ENCODE measurements around the gene PDLIM3.
"Not testable (repeated sequence)": the region's sequence is repeated elsewhere in the genome, so short reads cannot be mapped to it uniquely, and the experiment has no call there.

PDLIM3 gene

DNA sequence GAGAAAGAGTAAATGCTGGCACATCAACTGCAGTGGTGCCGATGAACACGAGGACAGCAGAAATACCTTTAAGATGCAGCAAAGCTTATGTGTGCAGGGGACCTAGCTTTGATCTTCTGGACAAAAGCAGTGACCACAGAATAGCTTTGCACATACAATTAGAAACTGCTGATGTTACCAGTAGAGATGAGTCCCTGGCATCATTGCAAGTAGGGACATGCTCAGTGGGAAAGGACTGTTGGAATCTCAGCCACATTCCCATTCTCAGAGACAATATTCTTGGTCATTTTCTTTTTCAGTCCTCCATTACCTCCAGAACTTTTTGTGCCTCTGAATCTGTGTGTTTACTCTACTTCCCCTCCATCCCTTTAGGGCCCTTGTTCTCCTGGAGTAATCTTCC, 16.9 kb upstream of the PDLIM3 start:
- no peak for DNase-seq (ENCODE audit: low spot score)

DNA sequence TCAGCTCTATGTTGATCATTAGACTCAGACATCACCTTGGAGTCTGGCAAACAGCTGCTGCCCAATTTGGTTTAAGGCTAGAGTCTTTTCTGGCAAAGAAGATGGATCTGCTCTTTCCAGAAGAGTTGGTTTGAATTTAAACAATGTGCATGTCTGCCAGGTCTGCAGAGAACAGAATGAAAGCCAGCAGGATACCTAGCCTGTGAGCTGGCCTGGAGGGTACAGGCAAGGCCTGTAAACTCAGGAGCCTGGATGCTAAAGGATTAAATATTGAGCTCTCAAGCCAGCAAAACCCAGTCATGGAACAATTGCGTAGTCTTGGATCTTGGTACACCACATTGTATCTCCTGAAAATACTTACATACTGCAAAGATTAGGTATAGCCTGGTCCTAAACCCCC, 15.6 kb upstream of the PDLIM3 start:
- DNase-seq (ENCODE audit: low spot score): no peak

DNA sequence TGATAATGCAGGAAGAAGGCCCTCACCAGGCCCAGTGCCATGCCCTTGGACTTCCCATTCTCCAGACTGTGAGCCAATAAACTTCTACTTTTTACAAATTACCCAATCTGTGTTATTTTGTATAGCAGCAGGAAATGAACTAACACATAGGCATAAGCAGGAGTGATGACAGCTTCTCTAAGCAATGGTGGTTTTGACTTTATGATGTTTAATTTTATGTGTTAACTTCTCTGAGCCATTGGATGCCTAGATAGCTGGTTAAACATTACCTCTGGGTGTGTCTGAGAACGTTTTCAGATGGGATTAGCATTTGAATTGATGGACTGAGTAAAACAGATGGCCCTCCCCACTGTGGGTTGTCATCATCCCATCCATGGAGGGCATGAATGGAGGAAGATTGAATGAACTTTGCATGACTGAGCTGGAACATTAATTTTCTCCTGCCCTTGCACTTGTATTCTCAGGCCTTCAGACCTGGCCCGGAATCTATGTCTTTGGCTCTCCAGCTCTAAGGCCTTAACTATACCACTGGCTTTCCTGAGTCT, 13.9 kb upstream of the PDLIM3 start:
- DNase-seq (ENCODE audit: low spot score): no peak

DNA sequence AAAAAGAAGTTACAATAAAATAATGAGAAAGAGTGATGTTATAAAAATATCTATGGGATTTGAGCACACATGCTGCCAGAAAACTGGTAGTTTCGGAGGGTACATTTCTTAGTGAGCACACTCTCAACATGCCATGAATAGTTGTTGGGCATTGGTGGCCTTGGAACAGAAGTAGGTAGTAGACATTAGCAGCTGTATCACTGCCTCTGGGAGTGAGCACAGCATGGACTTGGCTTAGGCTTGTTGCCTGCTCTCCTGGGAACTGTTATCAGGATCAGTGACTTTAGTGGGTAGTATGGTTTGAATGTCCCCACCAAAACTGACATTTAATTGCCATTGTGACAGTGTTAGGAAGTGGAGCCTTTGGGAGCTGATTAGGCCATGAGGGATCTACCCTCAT, 13.3 kb upstream of the PDLIM3 start:
- no peak for DNase-seq (ENCODE audit: low spot score)

DNA sequence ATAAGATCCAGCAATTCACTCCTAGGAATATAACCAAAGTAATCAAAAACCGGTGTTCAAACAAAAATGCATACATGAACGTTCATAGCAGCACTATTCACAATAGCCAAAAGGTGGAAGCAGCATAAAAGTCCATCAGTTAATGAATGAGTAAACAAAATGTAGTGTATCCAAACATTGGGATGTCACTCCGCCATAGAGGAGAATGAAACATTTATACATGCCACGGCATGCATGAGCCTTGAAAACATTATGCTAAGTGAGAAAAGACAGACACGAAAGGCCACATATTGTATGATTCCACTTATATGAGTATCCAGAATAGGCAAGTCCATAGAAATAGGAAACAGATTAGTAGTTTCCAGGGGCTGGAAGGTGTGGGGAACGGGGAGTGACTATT, 11.0 kb upstream of the PDLIM3 start:
- no peak for DNase-seq (ENCODE audit: low spot score)

DNA sequence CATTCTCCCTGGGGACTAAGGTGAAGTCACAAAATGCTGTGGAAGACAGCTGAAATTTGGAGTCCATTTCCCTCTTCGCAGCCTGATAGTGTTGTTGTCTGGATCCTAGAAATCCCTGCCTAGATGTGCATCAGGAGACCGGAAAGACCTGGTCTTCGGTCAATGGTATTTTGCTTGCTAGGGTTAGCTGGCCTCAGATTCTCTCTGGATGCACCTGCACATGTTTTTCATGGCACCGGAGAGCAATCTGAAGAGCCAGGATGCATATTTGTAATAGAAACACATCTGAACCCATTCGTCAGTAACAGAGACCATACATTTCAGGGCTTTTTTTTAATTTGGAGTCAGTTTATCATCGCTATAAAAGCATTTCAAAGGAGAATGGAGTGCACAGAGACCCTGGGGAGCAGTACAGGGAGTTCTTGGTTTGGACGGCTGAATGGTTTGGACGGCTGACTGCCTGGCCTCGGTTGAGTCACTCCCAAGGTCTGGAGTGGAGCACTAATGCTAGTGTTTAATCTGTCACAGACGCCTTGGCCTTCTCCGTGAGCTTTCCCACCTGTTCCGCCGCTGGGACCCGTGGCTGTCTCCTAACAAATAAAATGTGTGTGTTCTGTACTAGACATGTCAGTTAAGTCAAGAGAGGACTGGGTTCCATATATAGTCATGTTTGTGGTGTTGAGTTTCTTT, 7.5 kb upstream of the PDLIM3 start:
- DNase-seq (ENCODE audit: low spot score): no peak

DNA sequence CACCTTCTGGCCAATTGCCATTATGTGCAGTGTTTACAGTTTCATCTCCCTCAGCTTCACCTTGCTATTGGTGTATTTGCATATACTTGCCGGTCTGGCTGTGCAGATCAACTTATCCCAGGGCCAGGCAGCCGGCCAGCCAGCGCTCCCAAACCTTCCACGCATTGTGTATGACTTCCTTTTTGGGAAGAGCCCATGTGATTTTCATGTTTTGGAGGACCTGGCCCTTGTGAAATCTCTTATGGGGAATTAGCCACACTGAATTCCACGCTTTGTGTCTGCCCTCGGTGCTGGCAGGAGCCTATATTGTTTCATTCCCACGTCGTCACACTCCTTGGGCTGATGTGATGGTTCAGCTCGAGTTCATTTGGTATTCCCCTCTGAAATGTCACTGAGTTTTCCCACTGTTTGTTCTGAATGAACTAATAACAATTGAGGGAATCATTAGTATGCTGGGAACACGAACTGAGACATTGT, 6.0 kb upstream of the PDLIM3 start:
- DNase-seq (ENCODE audit: low spot score): no peak

DNA sequence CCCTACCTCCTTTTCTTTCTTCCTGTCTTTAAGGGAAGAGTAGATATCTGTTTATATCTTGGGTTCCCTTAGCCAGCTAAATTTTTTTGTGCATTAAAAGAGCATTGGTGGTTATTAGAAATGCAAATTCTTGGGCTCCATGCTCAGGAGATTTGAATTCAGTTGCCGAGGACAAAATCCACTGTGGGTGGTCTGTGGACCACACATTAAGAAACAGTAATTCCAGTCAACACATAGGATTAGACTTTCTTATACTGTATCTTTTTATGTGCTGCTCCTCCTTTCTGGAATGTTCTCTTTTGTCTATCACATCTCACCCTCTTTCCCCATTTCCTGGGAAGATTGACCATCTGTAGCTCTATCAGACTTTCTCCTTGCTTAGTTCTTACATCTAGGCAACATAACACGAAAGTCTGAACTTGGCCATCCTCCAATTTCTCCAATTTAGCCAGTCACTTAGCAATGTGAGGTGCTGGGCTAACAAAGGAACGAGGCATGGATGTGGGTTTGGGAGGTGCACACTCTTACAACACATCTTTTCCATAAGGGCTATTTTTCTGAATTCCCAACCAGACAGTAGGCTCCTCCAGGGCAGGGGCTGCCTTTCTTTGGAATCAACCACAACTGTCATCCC, 5.3 kb upstream of the PDLIM3 start:
- DNase-seq (ENCODE audit: low spot score): no peak

DNA sequence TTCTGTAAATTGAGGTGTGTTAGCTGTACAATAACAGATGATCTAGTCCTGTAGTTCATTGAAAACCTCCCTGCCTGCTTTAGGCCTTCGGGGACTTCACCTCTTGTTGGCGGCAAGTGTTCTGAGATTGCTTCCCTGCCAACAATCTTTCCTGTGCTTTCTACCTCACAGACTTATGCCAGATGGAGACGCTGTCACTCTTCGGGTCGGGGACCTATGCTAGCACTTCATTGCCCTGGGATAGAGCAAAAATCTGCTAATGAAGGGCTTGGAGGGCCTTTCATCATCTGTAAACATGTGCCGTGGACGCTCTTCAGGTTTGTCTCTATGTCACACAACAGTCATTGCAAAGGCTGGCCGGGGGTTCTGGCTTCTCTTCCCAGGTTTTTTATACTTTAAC, 4.7 kb upstream of the PDLIM3 start:
- no peak for DNase-seq (ENCODE audit: low spot score)

DNA sequence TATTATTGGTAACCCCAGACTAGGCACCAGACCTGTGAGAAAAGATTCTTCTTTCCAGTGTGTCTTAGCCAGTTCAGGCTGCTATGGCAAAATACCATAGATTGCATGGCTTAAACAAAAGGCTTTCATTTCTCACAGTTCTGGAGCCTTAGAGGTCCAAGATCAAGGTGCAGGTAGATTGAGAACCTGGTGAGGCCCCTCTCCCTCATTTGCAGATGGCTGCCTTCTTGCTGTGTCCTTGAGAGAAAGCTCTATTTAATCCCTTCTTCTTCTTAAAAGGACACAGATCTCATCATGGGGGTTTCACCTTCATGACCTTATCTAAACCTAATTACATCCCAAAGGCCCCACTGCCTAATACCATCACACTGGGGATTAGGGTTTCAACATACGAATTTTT, 3.5 kb upstream of the PDLIM3 start:
- DNase-seq (ENCODE audit: low spot score): no peak

DNA sequence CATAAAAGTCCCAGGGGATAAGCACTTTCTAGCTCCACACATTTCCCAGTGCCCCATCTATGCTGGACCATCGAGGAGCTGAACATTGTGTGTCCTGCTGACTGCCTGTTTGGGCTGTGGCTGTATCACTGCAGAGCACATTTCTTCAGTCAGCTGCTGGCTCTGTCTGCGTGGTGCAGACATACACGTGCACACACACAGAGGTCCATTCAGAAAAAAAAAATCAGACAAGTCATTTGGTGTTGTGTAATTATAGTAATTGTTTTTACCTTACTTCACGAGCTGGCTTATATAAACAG, 1.1 kb upstream of the PDLIM3 start:
- no peak for DNase-seq (ENCODE audit: low spot score)

DNA sequence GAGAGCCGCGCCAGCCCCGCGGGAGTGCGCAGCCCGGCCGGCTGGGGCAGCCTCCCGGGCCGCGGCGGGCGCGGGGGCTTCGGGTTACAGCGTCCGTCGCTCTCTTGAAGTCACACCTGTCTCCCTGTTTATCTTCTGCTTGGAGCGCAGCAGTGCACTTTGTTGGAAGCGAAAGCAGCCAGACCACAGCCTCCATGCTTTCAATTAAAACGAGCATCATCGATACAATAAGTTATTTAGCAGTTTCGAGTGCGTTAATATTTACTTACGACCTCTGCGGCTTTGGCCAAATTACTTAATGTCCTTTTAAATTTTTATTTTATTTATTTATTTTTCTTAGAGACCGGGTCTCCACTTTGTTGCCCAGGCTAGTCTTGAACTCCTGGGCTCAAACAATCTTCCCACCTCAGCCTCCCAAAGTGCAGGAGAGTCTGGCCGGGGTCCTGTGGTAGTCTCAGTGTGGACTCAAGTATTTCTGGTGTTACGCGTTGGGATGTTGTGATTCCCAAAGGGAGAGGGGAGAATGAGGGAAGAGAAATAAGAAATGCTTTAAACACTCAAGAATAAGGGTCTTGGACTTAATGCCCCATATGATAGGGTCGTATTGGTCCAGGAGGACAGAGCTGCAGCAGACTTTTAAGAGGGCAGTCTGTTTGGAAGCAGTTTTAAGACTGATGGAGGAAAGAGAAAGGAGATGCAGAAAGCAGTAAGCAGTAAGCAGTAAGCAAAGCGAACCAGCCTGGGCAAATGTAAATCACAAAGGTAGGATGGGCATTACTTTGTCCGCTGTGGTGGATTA, 504 bp upstream of the PDLIM3 start:
- DNase-seq (ENCODE audit: low spot score): no peak

DNA sequence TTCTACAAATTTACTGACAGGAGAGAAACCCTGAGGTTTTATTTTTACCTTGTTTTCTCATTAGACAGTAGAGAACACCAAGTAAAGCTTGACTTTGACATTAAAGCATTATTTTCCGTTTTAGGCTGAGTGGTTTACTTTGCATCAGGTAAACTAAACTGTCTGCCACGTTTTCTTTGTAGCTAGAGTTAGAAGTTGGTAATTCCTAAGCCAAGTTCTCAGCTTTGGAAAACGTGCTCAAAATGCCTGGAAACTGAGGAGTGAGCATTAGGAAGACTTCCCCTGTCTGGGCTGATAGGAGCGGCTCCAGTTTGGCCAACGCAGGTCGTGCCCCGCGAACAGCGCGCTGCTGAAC, 819 bp downstream of the PDLIM3 start:
- no peak for DNase-seq (ENCODE audit: low spot score)

DNA sequence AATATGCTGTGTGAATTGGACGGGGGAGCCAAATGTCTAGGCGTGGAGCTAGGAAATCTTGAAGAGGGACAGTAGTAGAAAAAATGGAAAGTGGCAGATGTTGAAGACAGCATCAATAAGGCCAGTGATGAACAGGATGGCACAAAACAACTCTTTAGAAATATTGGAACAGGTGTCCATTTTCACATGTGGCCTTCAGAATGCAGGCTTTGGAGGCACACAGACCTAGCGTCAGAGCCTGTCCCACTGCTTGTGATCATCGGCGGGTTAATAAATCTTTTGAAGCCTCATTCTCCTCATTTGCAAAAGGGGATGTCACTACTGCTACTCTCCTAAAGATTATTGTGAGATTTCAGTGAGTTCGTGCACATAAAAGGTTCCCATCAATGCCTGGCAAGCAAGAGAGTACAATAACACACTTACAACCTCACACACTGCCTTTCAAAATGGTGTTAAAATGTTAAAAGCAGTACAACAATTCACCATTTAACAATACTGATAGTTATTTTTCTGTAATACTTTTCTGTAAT, 2.4 kb downstream of the PDLIM3 start:
- no peak for DNase-seq (ENCODE audit: low spot score)

DNA sequence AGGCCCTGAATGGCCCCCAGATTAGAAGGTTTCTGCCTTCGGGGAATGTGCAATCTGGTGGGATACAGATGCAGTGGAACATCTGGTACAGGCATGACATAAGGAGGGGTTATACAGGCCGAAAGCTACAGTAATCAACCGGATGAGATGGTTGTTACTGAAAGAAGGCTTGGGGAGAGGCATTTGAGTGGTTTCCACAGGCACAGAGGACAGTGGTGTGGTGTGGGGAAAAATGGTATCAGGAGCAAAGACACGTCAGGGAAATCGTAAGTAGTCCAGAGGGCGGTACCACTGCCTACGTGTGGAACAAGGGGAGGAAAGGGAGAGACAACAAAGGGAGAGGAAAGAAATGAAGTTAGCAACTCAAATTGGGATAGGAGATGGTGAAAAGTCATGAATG, 3.0 kb downstream of the PDLIM3 start:
- DNase-seq (ENCODE audit: low spot score): no peak

DNA sequence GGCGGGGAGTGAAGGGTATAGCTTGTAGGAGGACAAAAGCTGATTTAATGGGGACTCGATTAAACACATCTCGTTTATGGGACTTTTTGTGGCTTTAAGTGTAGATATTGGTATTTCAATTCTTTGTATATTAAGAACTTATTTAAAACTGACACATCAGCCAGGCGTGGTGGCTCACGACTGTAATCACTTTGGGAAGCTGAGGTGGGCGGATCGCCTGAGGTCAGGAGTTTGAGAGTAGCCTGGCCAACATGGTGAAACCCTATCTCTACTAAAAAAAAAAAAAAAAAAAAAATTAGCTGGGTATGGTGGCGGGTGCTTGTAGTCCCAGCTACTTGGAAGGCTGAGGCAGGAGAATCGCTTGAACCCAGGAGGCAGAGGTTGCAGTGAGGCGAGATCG, 3.7 kb downstream of the PDLIM3 start:
- not testable (repeated sequence) for DNase-seq (ENCODE audit: low spot score)

DNA sequence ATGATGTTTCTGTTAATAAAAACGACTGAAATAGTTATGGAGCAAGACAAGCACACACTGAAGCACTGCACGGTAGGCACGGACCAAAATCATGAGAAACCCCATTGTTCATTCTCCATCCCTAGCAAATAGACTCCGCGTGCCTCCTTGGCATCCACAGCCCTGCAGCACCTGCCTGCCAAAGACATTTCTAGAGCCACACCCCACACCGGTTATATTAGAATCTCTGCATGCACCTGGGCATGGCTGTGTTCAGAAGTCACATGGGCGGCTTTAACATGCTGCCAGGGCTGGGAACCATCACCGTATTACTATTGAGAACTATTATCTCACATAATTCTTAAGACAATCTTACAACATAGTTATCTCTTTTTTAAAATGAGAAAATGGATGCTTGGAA, 5.9 kb downstream of the PDLIM3 start:
- DNase-seq (ENCODE audit: low spot score): no peak

DNA sequence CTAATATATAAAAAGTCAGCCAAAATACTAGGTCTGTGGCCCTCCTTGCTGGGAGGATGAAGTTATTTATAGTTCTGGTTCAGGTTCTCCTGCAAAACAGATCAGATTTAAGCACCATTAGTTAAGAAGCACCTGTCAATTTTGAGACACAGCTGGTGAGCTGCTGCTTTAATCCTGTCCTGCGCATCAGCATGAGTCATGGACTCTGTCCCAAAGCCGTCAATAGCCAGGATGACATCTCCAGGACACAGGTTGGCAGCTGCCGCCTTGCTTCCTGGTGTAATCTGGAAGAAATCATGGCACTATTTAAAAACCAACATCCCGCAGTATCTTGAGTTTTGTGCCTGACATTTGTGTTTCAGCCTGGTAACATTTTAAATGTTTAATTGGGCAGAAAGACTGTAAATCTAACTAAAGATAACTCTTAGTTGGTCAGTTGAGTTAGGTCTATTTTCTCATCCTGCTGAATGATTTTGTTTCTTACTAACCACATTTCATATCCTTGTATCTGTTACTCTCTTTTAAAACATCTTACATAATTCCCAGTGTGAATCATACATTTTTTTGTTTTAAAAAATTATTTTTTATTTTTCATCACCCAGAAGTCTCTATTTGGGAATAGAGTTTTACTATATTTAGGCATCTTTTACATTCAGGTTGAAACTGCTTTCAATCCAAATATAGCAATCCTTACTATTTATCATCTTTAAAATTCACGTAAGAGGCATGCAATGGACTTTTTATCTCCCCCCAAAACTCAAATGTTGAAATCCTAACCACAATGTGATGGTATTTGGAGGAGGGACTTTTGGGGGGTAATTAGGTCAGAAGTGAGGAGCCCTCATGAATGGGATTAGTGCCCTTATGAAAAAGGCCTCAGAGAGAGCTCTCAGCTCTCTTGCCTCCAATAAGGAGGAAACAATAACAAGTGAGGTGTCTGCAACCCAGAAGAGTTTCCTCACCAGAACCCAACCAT, 10.1 kb downstream of the PDLIM3 start:
- no peak for DNase-seq (ENCODE audit: low spot score)

DNA sequence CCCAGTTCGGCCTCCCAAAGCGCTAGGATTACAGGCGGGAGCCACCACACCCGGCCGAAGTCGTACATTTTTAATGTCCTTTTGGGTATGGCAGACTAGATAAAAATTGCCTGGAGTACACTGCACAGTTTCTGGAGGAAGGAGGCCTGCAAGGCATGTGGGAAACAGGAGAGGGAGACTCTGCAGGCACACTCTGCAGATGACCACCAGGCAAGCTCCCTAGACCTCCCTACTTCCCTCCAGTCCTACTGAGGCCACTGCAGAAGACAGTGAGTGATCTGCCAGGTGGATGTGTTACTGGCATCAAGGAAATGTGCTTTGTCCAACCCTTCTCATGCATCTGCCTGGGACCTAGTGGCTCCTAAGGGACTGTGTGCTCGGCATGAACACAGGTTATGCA, 11.4 kb downstream of the PDLIM3 start:
- no peak for DNase-seq (ENCODE audit: low spot score)

DNA sequence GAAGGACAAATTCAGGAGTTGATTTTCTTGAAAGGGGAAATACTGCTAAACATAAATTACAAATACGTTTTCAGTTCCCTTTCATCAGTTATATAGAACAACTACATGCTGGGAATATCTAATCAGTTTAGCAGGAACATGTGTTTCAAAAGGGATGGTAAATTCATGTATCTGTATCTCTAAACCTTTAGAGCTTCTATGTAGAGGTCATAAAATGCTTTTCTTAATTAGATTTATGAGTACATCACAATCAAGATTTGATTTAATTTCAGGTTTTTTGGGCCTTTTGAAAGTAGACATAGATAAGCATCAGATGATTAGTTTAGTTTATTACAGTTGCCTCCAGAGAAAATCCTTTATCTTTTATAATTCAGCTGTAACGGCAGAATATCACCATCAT, 12.9 kb downstream of the PDLIM3 start:
- DNase-seq (ENCODE audit: low spot score): no peak

DNA sequence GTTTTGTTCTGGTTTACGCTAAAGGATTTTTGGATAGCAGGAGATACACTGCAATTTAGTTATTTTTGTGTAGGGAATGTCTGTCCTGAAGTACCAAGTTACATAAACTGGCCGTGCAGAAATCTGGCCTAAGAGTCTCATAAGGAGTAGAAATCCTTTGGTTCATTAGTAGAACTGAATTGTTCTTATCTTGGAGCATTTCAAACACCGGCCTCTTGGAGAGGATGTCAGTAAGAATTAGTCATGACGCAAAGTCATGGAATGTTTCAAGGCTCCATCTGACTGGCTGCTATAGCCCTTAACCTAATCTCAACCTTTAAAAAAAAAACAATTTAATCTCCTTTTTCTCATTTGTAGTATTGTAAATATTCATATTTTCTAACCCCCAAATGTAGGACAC, 15.2 kb downstream of the PDLIM3 start:
- no peak for DNase-seq (ENCODE audit: low spot score)

DNA sequence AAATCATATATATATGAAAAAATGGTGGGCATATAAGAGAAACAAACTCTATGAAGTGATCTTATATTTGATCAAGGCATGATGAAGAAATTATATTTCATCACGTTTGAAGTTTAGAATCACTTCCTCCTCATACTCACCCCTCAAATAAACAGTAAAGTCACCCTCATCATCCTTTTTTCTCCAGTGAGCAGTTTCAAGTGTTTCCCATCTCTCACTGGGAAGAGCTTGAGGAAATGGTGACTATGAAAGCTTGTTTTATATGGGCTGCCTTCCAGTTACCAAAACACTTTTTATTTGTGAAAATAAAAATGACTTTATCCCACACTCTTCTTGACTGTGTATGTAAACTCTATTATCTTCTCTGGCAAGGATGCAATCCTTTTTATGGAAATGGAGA, 16.8 kb downstream of the PDLIM3 start:
- DNase-seq (ENCODE audit: low spot score): no peak
